Thoracic aorta (tissue), 2 donors: ENCODE measurements around the gene STUM. TPM values are rescaled to one million over a fixed set of nuclear protein-coding genes. Genes with fewer than 3 reads are reported as not detected.

ENCODE experiments used
- ATAC-seq: fragments of 150-250 bp; one replicate; pipeline ENCODE4 v1.8.0; 2017; ENCODE audit warnings: low read depth; ENCODE audit not compliant: insufficient number of reproducible peaks, low FRiP score
- DNase-seq: peaks from one replicate; pipeline ENCODE4 v3.0.0-alpha.2; 2020; ENCODE audit warnings: low spot score
- H3K27ac ChIP-seq, 2 donors: fragments of 200-600 bp; sonication (generic); 1 replicate in 1 of 2; 2 replicates in 1 of 2; pipeline ENCODE4 v1.5.1; 2016; ENCODE audit warnings: mild to moderate bottlenecking in 2 of 2, moderate library complexity in 2 of 2
- H3K27me3 ChIP-seq: fragments of 200-600 bp; sonication (generic); replicated peaks from 2 replicates; pipeline ENCODE4 v1.6.0; 2016; ENCODE audit warnings: mild to moderate bottlenecking; ENCODE audit not compliant: insufficient read depth
- H3K36me3 ChIP-seq: fragments of 200-600 bp; sonication (generic); one replicate; pipeline ENCODE4 v1.5.1; 2016
- H3K4me1 ChIP-seq, 2 donors: fragments of 200-600 bp; sonication (generic); 1 replicate in 1 of 2; 2 replicates in 1 of 2; pipeline versions ENCODE4 v1.5.1 to v1.6.0; 2016; ENCODE audit warnings: low read depth in 2 of 2, mild to moderate bottlenecking in 1 of 2; ENCODE audit not compliant: control insufficient read depth in 1 of 2
- H3K4me3 ChIP-seq: fragments of 200-600 bp; sonication (generic); 2 replicates; pipeline ENCODE4 v1.5.1; 2016; ENCODE audit warnings: mild to moderate bottlenecking
- H3K9me3 ChIP-seq: fragments of 200-600 bp; sonication (generic); 2 replicates; pipeline ENCODE4 v1.5.1; 2016
- CTCF ChIP-seq: fragments of 200-600 bp; sonication (generic); IDR thresholded peaks from one replicate; pipeline ENCODE4 v1.5.1; 2019; ENCODE audit warnings: antibody characterized with exemption
- total RNA-seq, 2 donors: library from RNA; depleted of rRNA; stranded (reverse); fragments of >200 nt; gene quantifications; one replicate each; pipeline versions ENCODE4 v1.1.0 to v1.2.3, GENCODE V29; 2016

STUM gene
- total RNA-seq, 2 donors from 2014 or later, result 0.41 to 1.6 TPM

GRCh38 chr1:226640321-226641136 lies 92.0 kb downstream of the STUM start:
- H3K9me3 ChIP-seq, result no peaks in the 10 kb centered on the region
- no peak overlapping the region for H3K4me3 ChIP-seq
- ATAC-seq (no peak), DNase-seq (no peak)
- H3K27ac ChIP-seq, result no peak overlapping the region
- no peaks in the 10 kb centered on the region for H3K27me3 ChIP-seq
- peaks cover 0 to 11% of the 10 kb centered on the region in 2 donors for H3K4me1 ChIP-seq
- H3K36me3 ChIP-seq, result peaks cover 10% of the 10 kb centered on the region
- TF ChIP-seq CTCF, result no peak

GRCh38 chr1:226641671-226642231 lies 93.2 kb downstream of the STUM start:
- no peak for TF ChIP-seq CTCF
- H3K27me3 ChIP-seq, result no peaks in the 10 kb centered on the region
- no peak for ATAC-seq
- H3K27ac ChIP-seq, result no peak overlapping the region
- H3K36me3 ChIP-seq, result peaks cover 11% of the 10 kb centered on the region
- H3K9me3 ChIP-seq, result no peaks in the 10 kb centered on the region
- DNase-seq, result no peak
- H3K4me3 ChIP-seq, result no peak overlapping the region
- peaks cover 0 to 20% of the 10 kb centered on the region in 2 donors for H3K4me1 ChIP-seq

GRCh38 chr1:226642421-226642820 lies 93.9 kb downstream of the STUM start:
- ATAC-seq, result no peak

GRCh38 chr1:226643177-226643576 lies 94.6 kb downstream of the STUM start:
- no peak for ATAC-seq
- H3K36me3 ChIP-seq, result peaks cover 20% of the 10 kb centered on the region

More at GRCh38 chr1:226642421-226642820, 93.9 kb downstream of the STUM start:
- H3K27me3 ChIP-seq, result no peaks in the 10 kb centered on the region
- H3K27ac ChIP-seq, result no peak overlapping the region
- peaks cover 0 to 18% of the 10 kb centered on the region in 2 donors for H3K4me1 ChIP-seq
- H3K4me3 ChIP-seq, result no peak overlapping the region
- H3K36me3 ChIP-seq, result peaks cover 17% of the 10 kb centered on the region
- H3K9me3 ChIP-seq, result no peaks in the 10 kb centered on the region
- no peak for TF ChIP-seq CTCF
- DNase-seq, result no peak

More at GRCh38 chr1:226643177-226643576, 94.6 kb downstream of the STUM start:
- TF ChIP-seq CTCF, result no peak
- no peak for DNase-seq
- no peaks in the 10 kb centered on the region for H3K27me3 ChIP-seq
- no peak overlapping the region for H3K4me3 ChIP-seq
- no peak overlapping the region for H3K27ac ChIP-seq
- H3K9me3 ChIP-seq, result no peaks in the 10 kb centered on the region
- peaks cover 0 to 12% of the 10 kb centered on the region in 2 donors for H3K4me1 ChIP-seq
